Transverse colon (tissue), 4 donors: ENCODE results near the gene TRPT1.

ENCODE experiments used
- CTCF ChIP-seq, 5 experiments: fragments of 200-600 bp in 3 of 5; fragments of 450-650 bp in 2 of 5; sonication (generic) in 3 of 5; IDR thresholded peaks; 1 replicate in 2 of 5; 2 replicates in 3 of 5; pipeline ENCODE4 v1.5.1; 2016 to 2017; ENCODE audit warnings: antibody characterized with exemption in 5 of 5, inconsistent platforms in 3 of 5, mild to moderate bottlenecking in 2 of 5, moderate library complexity in 1 of 5
- EP300 ChIP-seq: sonication (generic); formaldehyde crosslinking; IDR thresholded peaks from one replicate; pipeline ENCODE4 v1.6.1; 2017; ENCODE audit warnings: antibody characterized with exemption, low read depth
- POLR2A ChIP-seq: fragments of 450-650 bp; IDR thresholded peaks from one replicate; pipeline ENCODE4 v1.6.1; 2016; ENCODE audit warnings: antibody characterized with exemption, mild to moderate bottlenecking, moderate library complexity
- POLR2AphosphoS5 ChIP-seq, 3 donors: sonication (generic); formaldehyde crosslinking; IDR thresholded peaks; one replicate each; pipeline ENCODE4 v1.6.1; 2016; ENCODE audit warnings: antibody characterized with exemption in 3 of 3

- TF ChIP-seq CTCF (IDR thresholded peaks at IDR 0.05) = no peak
- TF ChIP-seq POLR2A = no peak
- TF ChIP-seq POLR2AphosphoS5 (IDR thresholded peaks at IDR 0.05) = no peak
- no peak for TF ChIP-seq EP300
Observed at GRCh38 chr11:64247729-64248531, 21.9 kb upstream of the TRPT1 start.
